ENCODE measurements around the gene SLITRK4.

Gene SLITRK4

GRCh38 chrX:143635915-143636314, at the start of gene SLITRK4:
Gene SLITRK4, minus strand, starts transcription at chrX:143636101. Its CDS starts 4,993 bp downstream, at chrX:143631108.
- DNase-seq: no peak
- TF ChIP-seq GATA1 (IDR thresholded peaks at IDR 0.05; ENCODE audit: low read depth, low read length) (no peak), POLR2A (IDR thresholded peaks at IDR 0.05; ENCODE audit: low read length) (no peak)

- no peak for TF ChIP-seq POLR2A (IDR thresholded peaks at IDR 0.05; ENCODE audit: low read length)
- no peak for TF ChIP-seq GATA1 (IDR thresholded peaks at IDR 0.05; ENCODE audit: low read depth, low read length)
- no peak for DNase-seq
Measured at GRCh38 chrX:143683486-143683885, 47.6 kb upstream of the SLITRK4 start.

- no peak for TF ChIP-seq GATA1 (IDR thresholded peaks at IDR 0.05; ENCODE audit: low read depth, low read length)
- TF ChIP-seq POLR2A (IDR thresholded peaks at IDR 0.05; ENCODE audit: low read length): no peak
- no peak for DNase-seq
Measured at GRCh38 chrX:143674926-143675325, 39.0 kb upstream of the SLITRK4 start.

GRCh38 chrX:143669395-143669794, 33.5 kb upstream of the SLITRK4 start:
- TF ChIP-seq POLR2A (IDR thresholded peaks at IDR 0.05; ENCODE audit: low read length) (no peak), GATA1 (IDR thresholded peaks at IDR 0.05; ENCODE audit: low read depth, low read length) (no peak)
- no peak for DNase-seq

GRCh38 chrX:143664302-143664701, 28.4 kb upstream of the SLITRK4 start:
- no peak for TF ChIP-seq GATA1 (IDR thresholded peaks at IDR 0.05; ENCODE audit: low read depth, low read length)
- no peak for TF ChIP-seq POLR2A (IDR thresholded peaks at IDR 0.05; ENCODE audit: low read length)
- peak in 1 of 2 experiments; percentile 0 for DNase-seq

GRCh38 chrX:143663755-143664154, 27.9 kb upstream of the SLITRK4 start:
- no peak for TF ChIP-seq POLR2A (IDR thresholded peaks at IDR 0.05; ENCODE audit: low read length)
- no peak for TF ChIP-seq GATA1 (IDR thresholded peaks at IDR 0.05; ENCODE audit: low read depth, low read length)
- DNase-seq: no peak

GRCh38 chrX:143661286-143661685, 25.4 kb upstream of the SLITRK4 start:
- TF ChIP-seq GATA1 (IDR thresholded peaks at IDR 0.05; ENCODE audit: low read depth, low read length) (no peak), POLR2A (IDR thresholded peaks at IDR 0.05; ENCODE audit: low read length) (no peak)
- DNase-seq: no peak

- no peak for TF ChIP-seq POLR2A (IDR thresholded peaks at IDR 0.05; ENCODE audit: low read length)
- no peak for TF ChIP-seq GATA1 (IDR thresholded peaks at IDR 0.05; ENCODE audit: low read depth, low read length)
- no peak for DNase-seq
Measured at GRCh38 chrX:143648705-143649104, 12.8 kb upstream of the SLITRK4 start.

GRCh38 chrX:143642426-143642825, 6.5 kb upstream of the SLITRK4 start:
- DNase-seq: no peak
- no peak for TF ChIP-seq GATA1 (IDR thresholded peaks at IDR 0.05; ENCODE audit: low read depth, low read length)
- no peak for TF ChIP-seq POLR2A (IDR thresholded peaks at IDR 0.05; ENCODE audit: low read length)

GRCh38 chrX:143636831-143637230, 930 bp upstream of the SLITRK4 start:
- TF ChIP-seq POLR2A (IDR thresholded peaks at IDR 0.05; ENCODE audit: low read length) (no peak), GATA1 (IDR thresholded peaks at IDR 0.05; ENCODE audit: low read depth, low read length) (no peak)
- DNase-seq: no peak

- TF ChIP-seq POLR2A (IDR thresholded peaks at IDR 0.05; ENCODE audit: low read length): no peak
- no peak for TF ChIP-seq GATA1 (IDR thresholded peaks at IDR 0.05; ENCODE audit: low read depth, low read length)
- no peak for DNase-seq
Measured at GRCh38 chrX:143634663-143635455, 1.0 kb downstream of the SLITRK4 start.

GRCh38 chrX:143634309-143634662, 1.6 kb downstream of the SLITRK4 start:
- DNase-seq: no peak
- TF ChIP-seq POLR2A (IDR thresholded peaks at IDR 0.05; ENCODE audit: low read length) (no peak), GATA1 (IDR thresholded peaks at IDR 0.05; ENCODE audit: low read depth, low read length) (no peak)

GRCh38 chrX:143633461-143634308, 2.2 kb downstream of the SLITRK4 start:
- TF ChIP-seq GATA1 (IDR thresholded peaks at IDR 0.05; ENCODE audit: low read depth, low read length) (no peak), POLR2A (IDR thresholded peaks at IDR 0.05; ENCODE audit: low read length) (no peak)
- DNase-seq: no peak

GRCh38 chrX:143632625-143633410, 3.1 kb downstream of the SLITRK4 start:
- TF ChIP-seq GATA1 (IDR thresholded peaks at IDR 0.05; ENCODE audit: low read depth, low read length) (no peak), POLR2A (IDR thresholded peaks at IDR 0.05; ENCODE audit: low read length) (no peak)
- no peak for DNase-seq

Data from erythroblast (primary cell).